HG03575 (cell line): ENCODE measurements around the gene RGL3.
"Not testable (repeated sequence)": the region's sequence is repeated elsewhere in the genome, so short reads cannot be mapped to it uniquely, and the experiment has no call there.

ENCODE experiments used
- ATAC-seq: cut with Tn5 transposase; IDR thresholded peaks from one replicate; pipeline ENCODE4 v1.9.1; 2021; ENCODE audit not compliant: unreplicated experiment, insufficient number of reproducible peaks, low FRiP score; ENCODE audit errors: extremely low read depth

Gene RGL3

DNA sequence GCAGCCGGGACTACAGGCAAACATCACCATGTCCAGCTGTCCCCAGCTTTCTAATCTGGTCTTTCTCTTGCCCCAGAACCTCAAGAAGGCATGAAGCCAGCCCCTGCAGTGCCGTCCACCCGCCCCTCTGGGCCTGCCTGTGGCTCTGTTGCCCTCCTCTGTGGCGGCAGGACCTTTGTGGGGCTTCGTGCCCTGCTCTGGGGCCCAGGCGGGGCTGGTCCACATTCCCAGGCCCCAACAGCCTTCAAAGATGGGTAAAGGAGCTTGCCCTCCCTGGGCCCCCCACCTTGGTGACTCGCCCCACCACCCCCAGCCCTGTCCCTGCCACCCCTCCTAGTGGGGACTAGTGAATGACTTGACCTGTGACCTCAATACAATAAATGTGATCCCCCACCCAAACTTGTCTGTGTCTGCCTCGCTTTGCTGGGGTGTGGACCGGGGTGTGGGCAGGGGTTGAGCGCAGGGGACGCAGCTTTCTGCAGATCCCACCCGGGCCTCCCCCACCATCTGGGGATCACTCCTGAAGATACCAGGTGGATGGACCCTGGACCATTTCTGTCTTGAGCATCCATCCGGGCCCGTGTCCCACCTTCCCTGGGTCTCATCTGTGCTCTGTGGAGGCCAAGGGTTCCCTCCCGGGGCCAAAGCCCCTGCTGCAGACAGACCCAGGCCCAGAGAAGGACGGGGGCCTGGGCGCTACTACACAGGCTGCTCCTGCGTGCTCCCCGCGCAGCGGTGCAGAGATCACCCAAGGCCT, 31.6 kb upstream of the RGL3 start:
- no peak for ATAC-seq

DNA sequence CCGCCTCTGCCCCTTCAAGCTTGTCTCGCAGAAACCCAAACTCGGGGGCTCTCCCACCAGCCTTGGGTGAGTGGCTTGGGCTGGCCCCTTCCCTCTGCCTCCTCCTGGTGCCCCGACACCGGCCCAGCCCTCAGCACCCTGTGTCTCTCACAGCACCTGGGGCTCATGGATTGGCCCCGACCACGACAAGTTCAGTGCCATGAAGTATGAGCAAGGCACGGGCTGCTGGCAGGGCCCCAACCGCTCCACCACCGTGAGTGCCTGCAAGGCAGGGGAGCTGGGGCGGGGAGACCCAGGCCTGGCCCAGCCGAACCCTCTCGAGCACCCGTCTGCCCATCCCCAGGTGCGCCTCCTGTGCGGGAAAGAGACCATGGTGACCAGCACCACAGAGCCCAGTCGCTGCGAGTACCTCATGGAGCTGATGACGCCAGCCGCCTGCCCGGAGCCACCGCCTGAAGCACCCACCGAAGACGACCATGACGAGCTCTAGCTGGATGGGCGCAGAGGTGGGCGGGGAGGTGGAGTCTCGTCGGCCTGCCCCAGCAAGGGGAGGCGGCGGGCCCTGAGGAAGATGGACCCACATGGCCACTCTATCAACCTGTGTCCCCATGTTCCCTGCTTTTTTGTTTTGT, 29.9 kb upstream of the RGL3 start:
- no peak for ATAC-seq

DNA sequence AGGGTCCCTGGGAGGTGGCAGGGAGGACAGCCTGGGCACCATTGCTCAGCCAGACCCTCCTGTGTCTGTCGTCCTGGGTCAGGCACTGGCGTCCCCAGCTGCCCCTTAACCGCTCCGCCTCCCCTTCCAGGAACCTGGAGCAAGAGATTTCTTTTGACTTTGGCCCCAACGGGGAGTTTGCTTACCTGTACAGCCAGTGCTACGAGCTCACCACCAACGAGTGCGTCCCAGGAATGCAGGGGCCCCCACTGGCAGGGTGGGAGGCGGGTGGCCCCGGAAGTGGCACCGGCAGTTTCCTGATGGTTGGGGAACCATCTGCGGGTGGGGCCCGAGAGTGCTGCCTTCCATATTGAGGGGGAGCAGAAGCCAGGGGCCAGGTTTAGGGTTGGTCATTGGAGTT, 29.3 kb upstream of the RGL3 start:
- ATAC-seq, result no peak

DNA sequence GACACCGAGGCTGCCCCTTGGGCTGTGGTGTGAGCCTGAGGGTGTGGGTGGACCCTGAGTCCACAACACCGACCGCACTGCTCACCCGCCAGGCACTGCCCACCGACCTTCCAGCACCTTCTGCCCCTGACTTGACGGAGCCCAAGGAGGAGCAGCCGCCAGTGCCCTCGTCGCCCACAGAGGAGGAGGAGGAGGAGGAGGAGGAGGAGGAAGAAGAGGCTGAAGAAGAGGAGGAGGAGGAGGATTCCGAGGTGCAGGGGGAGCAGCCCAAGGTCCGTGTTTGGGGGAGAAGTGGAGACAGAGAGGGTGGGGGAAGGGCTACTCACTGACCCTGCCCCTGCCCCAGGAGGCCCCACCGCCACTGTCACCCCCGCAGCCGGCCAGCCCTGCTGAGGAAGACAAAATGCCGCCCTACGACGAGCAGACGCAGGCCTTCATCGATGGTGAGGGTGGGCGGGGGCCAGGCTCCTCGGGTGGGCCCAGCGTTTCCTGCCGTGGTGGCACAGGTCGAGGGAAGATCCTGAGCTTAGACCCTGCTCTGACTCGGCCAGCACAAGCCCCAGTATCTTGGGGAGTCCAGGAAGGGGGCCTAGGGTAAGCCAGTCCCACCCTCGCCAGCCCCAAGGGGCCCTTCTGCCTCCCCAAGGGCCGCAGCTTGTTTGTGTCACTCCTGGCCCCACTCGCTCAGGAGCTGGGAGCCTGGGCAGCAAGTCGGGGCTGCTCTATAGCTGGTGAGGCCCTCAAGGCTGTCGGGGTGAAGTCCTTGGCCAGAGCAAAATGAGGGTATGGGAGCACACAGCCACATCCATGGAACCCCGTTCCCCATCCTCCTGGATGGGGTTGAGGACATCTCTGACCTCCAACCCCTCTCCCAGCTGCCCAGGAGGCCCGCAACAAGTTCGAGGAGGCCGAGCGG, 28.5 kb upstream of the RGL3 start:
- no peak for ATAC-seq

DNA sequence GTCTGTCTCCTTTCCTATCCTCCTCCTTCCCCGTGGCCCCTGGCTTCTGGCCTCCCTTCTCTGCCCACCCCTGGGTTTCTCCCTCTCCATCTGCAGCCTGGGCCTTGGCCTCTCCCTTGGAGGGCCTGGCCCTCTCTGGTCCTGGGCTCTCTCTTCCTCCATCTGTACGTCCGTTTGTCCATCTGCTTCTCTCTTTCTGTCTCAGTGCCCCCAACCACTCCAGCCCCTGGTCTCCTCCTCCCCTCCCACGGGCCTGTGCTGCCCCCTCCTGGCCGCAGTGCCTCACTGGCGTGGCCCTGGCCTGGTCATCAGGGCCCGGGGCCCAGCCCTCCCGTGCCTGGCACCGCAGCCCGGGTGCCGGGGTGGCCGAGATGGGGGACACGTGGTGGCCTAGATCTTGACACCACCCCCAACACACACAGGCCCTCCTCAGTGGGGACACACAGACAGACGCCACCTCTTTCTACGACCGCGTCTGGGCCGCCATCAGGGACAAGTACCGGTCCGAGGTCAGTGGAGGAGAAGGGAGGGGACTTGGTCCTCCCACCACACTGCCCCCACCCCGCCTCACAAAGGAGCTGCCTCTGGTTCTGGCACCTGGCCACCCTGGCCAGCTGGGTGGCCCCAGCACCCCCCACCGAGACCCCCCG, 27.7 kb upstream of the RGL3 start:
- no peak for ATAC-seq

DNA sequence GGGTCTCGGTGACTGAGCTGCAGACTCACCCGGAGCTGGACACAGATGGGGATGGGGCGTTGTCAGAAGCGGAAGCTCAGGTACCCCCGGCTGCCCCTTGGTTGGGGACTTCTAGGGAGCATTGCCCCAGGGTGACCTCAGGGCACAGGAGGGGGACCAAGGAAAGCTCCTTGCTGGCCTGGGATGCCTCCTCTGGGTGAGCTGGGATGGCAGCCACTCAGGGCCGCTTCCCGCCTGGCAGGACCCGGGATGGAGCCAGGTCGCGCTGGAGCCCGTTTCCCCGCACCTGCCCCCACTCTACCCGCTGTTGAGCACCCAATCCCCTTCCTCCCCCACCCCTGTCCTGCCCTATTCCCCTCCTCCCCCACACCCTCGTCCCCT, 27.1 kb upstream of the RGL3 start:
- ATAC-seq, result no peak

DNA sequence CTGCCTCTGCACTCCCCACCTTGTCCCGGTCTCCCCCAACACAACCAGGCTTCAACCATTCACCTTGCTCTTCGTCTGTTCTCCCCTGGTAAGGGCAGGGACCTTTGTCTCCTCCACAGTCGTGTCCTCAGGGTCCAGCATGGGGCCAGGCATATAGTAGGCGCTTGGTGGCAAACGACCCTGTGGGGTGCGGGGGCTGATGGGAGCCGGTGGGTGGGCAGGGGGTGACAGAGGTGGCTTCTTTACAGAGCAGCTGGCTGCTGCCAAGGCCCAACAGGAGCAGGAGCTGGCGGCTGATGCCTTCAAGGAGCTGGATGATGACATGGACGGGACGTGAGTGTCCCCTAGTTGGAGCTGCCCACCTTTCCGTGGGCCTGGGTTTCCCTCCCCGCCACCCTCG, 26.0 kb upstream of the RGL3 start:
- ATAC-seq, result no peak

DNA sequence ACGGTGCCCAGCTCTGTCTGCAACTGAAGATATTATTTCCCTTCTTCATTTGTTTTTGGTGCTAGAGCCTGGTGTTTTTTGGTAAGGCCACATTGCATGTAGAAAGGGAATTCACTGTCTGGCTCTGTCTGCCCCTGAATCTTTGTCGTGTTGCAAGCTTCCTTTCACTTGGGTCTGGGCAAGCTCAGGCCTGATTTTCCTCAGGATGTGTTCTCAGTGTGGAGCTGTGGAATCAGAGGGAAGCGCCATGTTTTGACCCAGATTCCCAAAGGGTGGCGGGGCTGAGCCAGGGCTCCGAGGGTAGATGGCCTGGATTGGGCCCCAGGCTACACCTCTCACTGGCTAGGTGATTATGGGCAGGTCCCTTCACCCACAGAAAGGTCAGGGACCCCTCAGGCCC, 24.9 kb upstream of the RGL3 start:
- no peak for ATAC-seq

DNA sequence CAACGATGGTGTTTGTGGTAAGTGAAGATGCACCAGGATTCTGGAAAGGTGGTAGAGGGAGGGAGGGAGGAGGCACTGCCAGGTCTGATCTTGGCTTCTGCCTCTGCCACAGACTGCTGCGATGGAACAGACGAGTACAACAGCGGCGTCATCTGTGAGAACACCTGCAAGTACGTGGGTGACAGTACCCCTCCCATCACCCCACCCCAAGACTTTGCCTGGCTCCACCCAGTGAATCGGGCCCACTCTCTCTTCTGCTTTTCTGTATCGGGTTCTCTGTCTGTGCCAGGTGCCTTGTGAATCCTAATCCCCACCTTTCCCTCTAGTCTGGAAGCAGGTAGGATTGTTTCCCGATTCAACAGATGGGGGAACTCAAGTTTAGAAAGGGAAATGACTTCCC, 18.8 kb upstream of the RGL3 start:
- ATAC-seq, result no peak

DNA sequence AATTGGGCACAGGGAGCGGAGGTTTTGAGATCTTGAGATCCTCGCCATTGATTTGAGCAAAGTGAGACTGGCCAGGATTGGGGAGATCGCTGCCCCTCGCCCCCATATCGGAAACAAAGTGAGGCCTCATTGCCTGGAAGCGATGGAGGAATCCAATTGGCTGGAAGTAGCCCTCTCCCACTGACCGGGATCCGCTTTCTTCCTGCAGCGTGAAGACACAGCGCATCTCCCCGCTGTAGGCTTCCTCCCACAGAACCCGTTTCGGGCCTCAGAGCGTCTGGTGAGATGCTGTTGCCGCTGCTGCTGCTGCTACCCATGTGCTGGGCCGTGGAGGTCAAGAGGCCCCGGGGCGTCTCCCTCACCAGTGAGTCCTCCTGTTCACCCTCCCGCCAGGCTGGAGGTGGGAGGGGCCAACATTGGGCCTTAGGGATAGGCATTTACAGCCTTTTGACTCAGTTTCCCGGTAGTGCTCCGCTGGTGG, 16.8 kb upstream of the RGL3 start:
- no peak for ATAC-seq

DNA sequence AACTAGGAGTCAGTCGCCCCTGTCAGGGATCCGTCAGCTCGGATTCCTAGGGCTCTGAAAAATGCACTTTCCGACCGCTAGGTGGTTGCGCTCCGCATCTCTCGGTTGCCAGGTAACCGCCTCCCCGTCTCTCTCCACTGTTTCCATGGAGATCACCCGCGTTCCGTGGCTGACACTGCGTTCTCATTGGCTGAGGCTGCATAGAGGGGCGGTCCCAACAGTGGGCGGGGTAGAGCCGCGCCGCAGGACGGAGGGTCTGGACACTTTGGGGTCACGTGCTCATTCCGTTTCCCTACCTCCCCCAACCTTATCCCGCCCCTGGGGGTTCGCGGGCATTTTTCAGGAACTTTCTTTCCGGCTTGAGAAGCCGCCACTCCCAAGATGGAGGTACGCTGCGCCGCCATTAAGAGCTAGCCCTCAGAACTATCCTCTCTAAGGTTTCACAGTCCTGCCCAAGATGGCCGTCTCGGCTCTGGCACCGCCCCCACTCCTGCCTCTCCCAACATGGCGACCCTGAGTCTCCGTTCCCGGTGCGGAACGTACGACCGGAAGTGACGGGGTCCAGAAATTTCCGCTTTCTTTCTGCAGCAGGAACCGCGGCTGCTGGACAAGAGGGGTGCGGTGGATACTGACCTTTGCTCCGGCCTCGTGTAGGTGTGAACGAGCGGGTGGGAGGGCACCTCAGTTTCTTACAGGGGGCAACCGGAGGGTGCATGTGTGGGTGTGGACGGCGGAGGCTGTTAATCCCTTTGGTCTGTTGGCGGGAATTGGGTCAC, 16.1 kb upstream of the RGL3 start, which contains the start of the genes ODAD3 and PRKCSH:
Gene ODAD3 (minus strand): TSS at position 65 of the 776 bp plus-strand sequence. CDS start 105 bp downstream, outside the sequence.
Gene PRKCSH (plus strand): TSS at position 579 of the 776 bp plus-strand sequence. CDS start 483 bp downstream, outside the sequence.
- peak; percentile 57 for ATAC-seq

DNA sequence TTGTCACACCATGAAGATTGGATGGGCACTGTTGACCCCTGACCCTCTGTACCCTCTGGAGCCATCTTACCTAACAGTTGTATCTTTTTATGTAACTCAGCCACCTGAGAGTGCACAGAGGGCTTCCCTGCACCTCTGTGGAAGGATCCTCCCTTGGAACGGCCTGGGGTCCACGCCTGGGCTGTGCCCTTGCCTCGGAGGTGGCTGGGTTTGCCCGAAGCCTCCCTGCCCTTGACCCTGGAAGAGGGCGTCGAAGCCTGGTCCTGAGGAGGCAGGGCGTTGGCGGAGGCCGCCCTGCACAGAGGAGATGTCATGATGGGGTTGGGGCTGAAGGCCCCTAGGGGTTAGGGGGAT, 15.6 kb upstream of the RGL3 start:
- ATAC-seq, result no peak

DNA sequence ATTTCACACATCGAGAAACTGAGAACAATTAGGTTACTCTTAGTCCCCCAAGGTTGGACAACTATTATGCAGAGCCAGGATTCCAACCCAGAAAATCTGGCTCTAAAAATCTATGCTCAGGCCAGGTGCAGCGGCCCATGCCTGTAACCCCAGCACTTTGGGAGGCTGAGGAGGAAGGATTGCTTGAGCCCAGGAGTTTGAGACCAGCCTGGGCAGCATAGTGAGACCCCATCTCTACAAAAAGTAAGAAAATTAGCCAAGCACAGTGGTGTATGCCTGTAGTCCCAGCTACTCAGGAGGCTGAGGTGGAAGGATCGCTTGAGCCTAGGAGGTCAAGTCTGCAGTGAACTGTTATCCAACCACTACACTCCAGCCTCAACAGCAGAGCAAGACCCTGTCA, 14.4 kb upstream of the RGL3 start:
- not testable (repeated sequence) for ATAC-seq

DNA sequence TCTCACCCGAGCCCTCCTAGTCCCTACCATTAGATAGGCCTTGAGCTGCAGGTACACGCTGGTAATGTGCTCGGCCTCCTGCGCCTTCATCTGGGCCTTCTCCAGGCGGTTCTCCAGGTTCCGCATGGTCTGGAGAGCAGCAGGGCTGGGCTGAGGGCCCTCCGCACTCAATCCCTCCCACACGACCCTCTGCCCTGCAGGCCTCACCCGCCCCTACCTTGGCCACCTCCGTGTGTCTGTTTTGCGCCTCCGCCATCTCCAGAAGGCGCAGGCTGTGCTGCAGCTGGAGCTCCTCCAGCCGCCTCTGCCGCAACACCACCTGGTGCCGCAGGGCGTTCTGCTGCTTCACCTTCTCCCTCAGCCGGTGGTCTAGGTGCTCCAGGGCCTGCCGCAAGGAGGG, 7.5 kb upstream of the RGL3 start:
- no peak for ATAC-seq

DNA sequence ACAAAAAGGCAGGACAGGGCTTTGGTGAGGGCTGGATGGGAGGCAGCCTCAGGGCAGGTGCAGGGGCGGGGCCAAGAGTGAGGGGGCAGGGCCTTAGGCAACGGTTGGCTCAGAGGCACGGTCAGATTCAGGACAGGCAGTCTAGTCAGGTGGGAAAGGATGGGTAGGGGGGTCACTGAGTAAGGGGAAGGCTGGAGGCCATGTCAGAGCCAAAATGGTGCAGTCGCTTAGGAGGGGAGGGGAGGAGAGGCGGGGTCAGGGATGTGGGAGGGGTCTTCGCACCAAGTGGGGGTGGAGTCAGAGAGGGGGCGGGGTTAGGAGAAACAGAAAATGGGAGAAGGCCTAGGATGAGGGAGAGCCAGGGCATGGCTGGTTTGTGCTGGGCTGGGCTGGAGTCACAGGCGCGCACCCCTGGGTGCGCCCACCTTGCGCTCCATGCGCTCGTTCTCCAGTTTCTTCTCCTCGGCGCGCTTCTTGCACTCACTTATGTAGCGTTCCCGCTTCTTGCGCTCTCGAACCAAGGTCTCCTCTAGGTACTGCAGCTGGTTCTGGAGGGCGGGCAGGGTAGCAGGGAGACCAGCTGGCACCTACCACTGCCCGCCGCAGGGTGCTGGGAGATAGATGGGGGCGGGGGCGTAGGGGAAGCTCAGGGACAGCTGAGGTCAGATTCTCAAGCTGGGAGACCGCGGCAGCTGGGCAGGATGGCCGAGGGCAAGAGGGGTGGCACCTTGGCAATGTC, 6.8 kb upstream of the RGL3 start:
- no peak for ATAC-seq

DNA sequence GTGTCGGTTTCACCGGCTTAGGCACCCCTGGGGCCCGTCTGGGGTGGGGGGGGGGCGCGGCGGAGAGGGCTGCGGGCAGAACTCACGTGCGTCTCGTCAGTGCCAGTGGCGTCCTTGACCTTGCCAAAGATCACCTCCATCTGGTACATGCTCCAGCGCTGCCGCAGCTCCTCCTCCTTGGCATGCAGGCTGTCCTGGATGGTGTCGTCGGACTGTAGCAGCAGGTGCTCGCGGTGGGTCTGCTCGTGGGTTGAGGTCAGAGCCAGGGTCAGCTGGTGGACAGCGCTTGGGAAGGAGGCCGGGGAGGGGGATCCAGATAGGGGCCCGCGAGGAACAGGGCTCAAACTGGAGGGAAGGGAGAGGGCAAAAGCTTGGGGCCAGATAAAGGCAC, 4.7 kb upstream of the RGL3 start:
- ATAC-seq, result no peak

DNA sequence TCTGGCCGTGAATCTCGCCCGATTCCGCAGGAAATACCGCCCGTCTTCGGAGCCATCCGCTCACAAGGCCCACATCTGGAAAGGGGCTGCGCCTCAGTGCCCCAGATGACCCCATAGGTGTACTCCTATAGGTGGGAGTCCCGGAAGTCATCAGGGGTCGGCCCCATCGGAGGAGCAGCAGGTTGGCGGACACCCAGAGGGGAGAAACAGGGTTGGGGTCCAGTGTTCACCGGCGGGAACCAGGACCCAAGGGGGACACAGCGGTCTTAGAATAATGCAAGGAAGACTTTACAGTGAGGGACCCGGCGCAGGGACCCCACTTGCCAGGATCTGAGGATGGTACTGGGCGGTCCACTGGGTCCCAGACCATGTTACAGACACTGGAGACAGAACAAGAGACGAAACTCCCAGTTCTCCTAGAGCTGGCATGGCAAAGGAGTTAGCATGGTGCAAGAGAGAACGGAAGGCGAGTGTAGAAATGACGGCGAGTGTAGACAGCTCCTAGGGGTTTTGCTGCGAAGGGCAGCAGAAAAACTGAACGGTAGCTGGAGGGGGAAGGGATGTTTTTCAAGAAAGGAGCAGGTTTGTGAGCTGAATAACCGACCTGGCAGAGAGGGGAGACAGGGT, 4.2 kb upstream of the RGL3 start:
- no peak for ATAC-seq
